BJ (cell line): ENCODE results near the gene AQP6. TPM values are rescaled to one million over a fixed set of nuclear protein-coding genes. Genes with fewer than 3 reads are reported as not detected.

Experiments
- CTCF ChIA-PET: fragments of 350-600 bp; formaldehyde crosslinking; extraction: SDS; loops from one replicate; lab custom pipeline; 2021; ENCODE audit warnings: antibody characterized with exemption, inconsistent platforms; lab: Yijun Ruan, JAX
- POLR2A ChIA-PET: fragments of 300-600 bp; sonication (Branson Sonifier 250); formaldehyde crosslinking; extraction: SDS; loops from one replicate; lab custom pipeline; 2021; ENCODE audit warnings: antibody characterized with exemption; lab: Charles Lee
- DNase-seq: peaks from one replicate; pipeline ENCODE4 v3.0.0-alpha.2; 2011; ENCODE audit warnings: low read depth
- H3K27me3 ChIP-seq: 2 replicates; pipeline ENCODE4 v1.6.0; 2011; ENCODE audit warnings: low read length; ENCODE audit not compliant: control insufficient read depth, insufficient read depth
- H3K36me3 ChIP-seq: 2 replicates; pipeline ENCODE4 v1.5.1; 2011; ENCODE audit warnings: low read length; ENCODE audit not compliant: control insufficient read depth, insufficient read depth
- H3K4me3 ChIP-seq: 2 replicates; pipeline ENCODE4 v1.5.1; 2011; ENCODE audit warnings: low read depth, mild to moderate bottlenecking, control low read depth, low read length
- CTCF ChIP-seq: IDR thresholded peaks from 2 replicates; pipeline ENCODE4 v1.5.1; 2011; ENCODE audit warnings: low read depth, mild to moderate bottlenecking, control low read depth, inconsistent platforms, low read length, moderate library complexity; ENCODE audit not compliant: insufficient read depth
- polyA plus RNA-seq: library from polyadenylated mRNA; depleted of rRNA; stranded (reverse); fragments of >200 nt; gene quantifications from 2 replicates; pipeline ENCODE4 v1.2.3, GENCODE V29; 2011

The AQP6 gene
- polyA plus RNA-seq, 1 experiment, result not detected

GRCh38 chr12:49948866-49949845 lies 23.6 kb upstream of the AQP6 start:
- ChIA-PET POLR2A (interaction anchor here (0.6 kb wide), 1 partner anchor 23 kb away, joined by 4 read pairs; no protein-coding TSS in a partner anchor), CTCF (interaction anchor here (0.6 to 1.8 kb wide), 9 partner anchors 9 to 163 kb away, joined by 3 to 4 read pairs (median 4); partner anchors contain the start of genes AQP5 and COX14)
- H3K4me3 ChIP-seq, result no peak overlapping the region
- no peaks in the 10 kb centered on the region for H3K36me3 ChIP-seq
- no peak for TF ChIP-seq CTCF
- DNase-seq, result no peak
- peaks cover 8% of the 10 kb centered on the region for H3K27me3 ChIP-seq

- peaks cover 13% of the 10 kb centered on the region for H3K27me3 ChIP-seq
- no peak overlapping the region for H3K4me3 ChIP-seq
- no peaks in the 10 kb centered on the region for H3K36me3 ChIP-seq
- CTCF ChIA-PET, result interaction anchor here (1.1 to 2.0 kb wide), 7 partner anchors 10 to 172 kb away, joined by 3 to 5 read pairs (median 4); partner anchors contain the start of gene AQP5
- POLR2A ChIA-PET, result no interaction called here
- no peak for TF ChIP-seq CTCF
- no peak for DNase-seq
These were observed 22.9 kb upstream of the AQP6 start for GRCh38 chr12:49949866-49950265.

- TF ChIP-seq CTCF, result no peak
- H3K27me3 ChIP-seq, result peaks cover 16% of the 10 kb centered on the region
- CTCF ChIA-PET, result interaction anchor here (1.1 to 2.0 kb wide), 6 partner anchors 9 to 173 kb away, joined by 3 to 5 read pairs (median 4); partner anchors contain the start of gene AQP5
- H3K36me3 ChIP-seq, result no peaks in the 10 kb centered on the region
- H3K4me3 ChIP-seq, result no peak within 1 kb of the TSS
- POLR2A ChIA-PET, result no interaction called here
- DNase-seq, result no peak
These were observed 22.2 kb upstream of the AQP6 start, which contains the start of gene AQP2 for GRCh38 chr12:49950273-49951251. TSS of gene AQP2 (plus strand) at chr12:49950737. CDS start at chr12:49950831, 94 bp downstream.

GRCh38 chr12:49951411-49952240 lies 21.1 kb upstream of the AQP6 start:
- CTCF ChIA-PET, result interaction anchor here (2.0 kb wide), 1 partner anchor 174 kb away, joined by 5 read pairs; no protein-coding TSS in a partner anchor
- Histone ChIP-seq H3K27me3 (peaks cover 26% of the 10 kb centered on the region), H3K4me3 (no peak overlapping the region)

More at GRCh38 chr12:49951411-49952240, 21.1 kb upstream of the AQP6 start:
- TF ChIP-seq CTCF, result no peak
- POLR2A ChIA-PET, result no interaction called here
- no peak for DNase-seq
- H3K36me3 ChIP-seq, result no peaks in the 10 kb centered on the region
